ENCODE results near the gene LRRC4C.

LRRC4C gene

GRCh38 chr11:41419901-41420300, 39.6 kb downstream of the LRRC4C start:
- no peak for DNase-seq (ENCODE audit: low spot score)
- no peak for FAIRE-seq

GRCh38 chr11:41414771-41415440, 44.5 kb downstream of the LRRC4C start:
- no peak for DNase-seq (ENCODE audit: low spot score)
- FAIRE-seq, result no peak

- no peak for FAIRE-seq
- DNase-seq (ENCODE audit: low spot score), result no peak
Observed at GRCh38 chr11:41413843-41414242, 45.6 kb downstream of the LRRC4C start.

- FAIRE-seq (no peak), DNase-seq (ENCODE audit: low spot score) (no peak)
Observed at GRCh38 chr11:41405812-41406211, 53.6 kb downstream of the LRRC4C start.

- FAIRE-seq (no peak), DNase-seq (ENCODE audit: low spot score) (no peak)
Observed at GRCh38 chr11:41404109-41404508, 55.3 kb downstream of the LRRC4C start.

- DNase-seq (ENCODE audit: low spot score) (no peak), FAIRE-seq (no peak)
Observed at GRCh38 chr11:41403458-41403857, 56.0 kb downstream of the LRRC4C start.

- no peak for DNase-seq (ENCODE audit: low spot score)
- FAIRE-seq, result no peak
Observed at GRCh38 chr11:41400819-41401382, 58.6 kb downstream of the LRRC4C start.

- DNase-seq (ENCODE audit: low spot score), result no peak
- FAIRE-seq, result no peak
Observed at GRCh38 chr11:41400124-41400523, 59.3 kb downstream of the LRRC4C start.

GRCh38 chr11:41399323-41399722, 60.1 kb downstream of the LRRC4C start:
- DNase-seq (ENCODE audit: low spot score), result no peak
- no peak for FAIRE-seq

GRCh38 chr11:41398175-41398574, 61.3 kb downstream of the LRRC4C start:
- FAIRE-seq (no peak), DNase-seq (ENCODE audit: low spot score) (no peak)

- DNase-seq (ENCODE audit: low spot score), result no peak
- no peak for FAIRE-seq
Observed at GRCh38 chr11:41394521-41395195, 64.8 kb downstream of the LRRC4C start.

GRCh38 chr11:41392596-41392995, 66.9 kb downstream of the LRRC4C start:
- no peak for DNase-seq (ENCODE audit: low spot score)
- no peak for FAIRE-seq

GRCh38 chr11:41389623-41390130, 69.8 kb downstream of the LRRC4C start:
- DNase-seq (ENCODE audit: low spot score), result no peak
- FAIRE-seq, result no peak

- FAIRE-seq (no peak), DNase-seq (ENCODE audit: low spot score) (no peak)
Observed at GRCh38 chr11:41384329-41384728, 75.1 kb downstream of the LRRC4C start.

GRCh38 chr11:41383768-41384167, 75.7 kb downstream of the LRRC4C start:
- FAIRE-seq (no peak), DNase-seq (ENCODE audit: low spot score) (no peak)

- DNase-seq (ENCODE audit: low spot score), result no peak
- no peak for FAIRE-seq
Observed at GRCh38 chr11:41382927-41383326, 76.5 kb downstream of the LRRC4C start.

- FAIRE-seq (no peak), DNase-seq (ENCODE audit: low spot score) (no peak)
Observed at GRCh38 chr11:41379084-41379483, 80.4 kb downstream of the LRRC4C start.

- no peak for FAIRE-seq
Observed at GRCh38 chr11:41377709-41378394, 81.6 kb downstream of the LRRC4C start.

GRCh38 chr11:41351825-41352224, 107.6 kb downstream of the LRRC4C start:
- no peak for FAIRE-seq

More at GRCh38 chr11:41377709-41378394, 81.6 kb downstream of the LRRC4C start:
- no peak for DNase-seq (ENCODE audit: low spot score)

GRCh38 chr11:41346042-41346441, 113.4 kb downstream of the LRRC4C start:
- DNase-seq (ENCODE audit: low spot score) (no peak), FAIRE-seq (no peak)

More at GRCh38 chr11:41351825-41352224, 107.6 kb downstream of the LRRC4C start:
- DNase-seq (ENCODE audit: low spot score), result no peak

- no peak for FAIRE-seq
- no peak for DNase-seq (ENCODE audit: low spot score)
Observed at GRCh38 chr11:41334007-41334933, 125.2 kb downstream of the LRRC4C start.
